Measurements from ENCODE around the gene GPR45. TPM values are rescaled to one million over a fixed set of nuclear protein-coding genes. Genes with fewer than 3 reads are reported as not detected.
"Not testable (repeated sequence)": the region's sequence is repeated elsewhere in the genome, so short reads cannot be mapped to it uniquely, and the experiment has no call there.

Gene GPR45, protein sequence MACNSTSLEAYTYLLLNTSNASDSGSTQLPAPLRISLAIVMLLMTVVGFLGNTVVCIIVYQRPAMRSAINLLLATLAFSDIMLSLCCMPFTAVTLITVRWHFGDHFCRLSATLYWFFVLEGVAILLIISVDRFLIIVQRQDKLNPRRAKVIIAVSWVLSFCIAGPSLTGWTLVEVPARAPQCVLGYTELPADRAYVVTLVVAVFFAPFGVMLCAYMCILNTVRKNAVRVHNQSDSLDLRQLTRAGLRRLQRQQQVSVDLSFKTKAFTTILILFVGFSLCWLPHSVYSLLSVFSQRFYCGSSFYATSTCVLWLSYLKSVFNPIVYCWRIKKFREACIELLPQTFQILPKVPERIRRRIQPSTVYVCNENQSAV
- polyA plus RNA-seq (ENCODE audit: insufficient read depth in 1 of 5, insufficient read length in 5 of 5, low replicate concordance in 1 of 5), result under 1 TPM in 3 of 5 donors, not detected in 2; 0.10 to 0.13 (median 0.12) TPM
- long read RNA-seq, donor 1, result 0 reads
- long read RNA-seq, donor 2, result 0 reads
- long read RNA-seq, donor 3, result 0 reads
- long read RNA-seq, donor 4, result 0 reads
- long read RNA-seq, donor 5, result 0 reads
- long read RNA-seq, donor 6, result 0 reads
- long read RNA-seq, donor 7, result 0 reads
- long read RNA-seq, donor 8, result 0 reads

DNA sequence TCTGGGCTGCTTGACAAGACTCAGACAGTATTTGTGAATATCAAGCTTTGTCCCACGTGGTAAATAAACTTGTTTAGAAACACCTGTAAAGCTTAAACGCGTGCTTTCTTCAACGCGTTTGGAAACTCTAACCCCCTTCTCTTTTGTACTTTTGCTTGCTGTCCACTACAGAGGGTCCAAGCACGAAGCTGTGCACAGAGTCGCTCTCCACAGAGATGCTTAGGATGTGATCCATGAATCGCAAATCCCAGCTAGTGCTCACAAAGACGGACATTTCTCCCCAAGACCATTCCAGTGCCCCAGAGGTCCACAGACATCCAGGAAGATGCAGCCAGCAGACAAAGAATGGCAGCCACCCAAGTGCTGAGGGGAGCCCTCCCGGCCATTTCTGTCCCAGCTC lies at the start of gene GPR45:
Gene GPR45 (plus strand): TSS at position 301 of the 400 bp plus-strand sequence. CDS start 116 bp downstream, outside the sequence.
- no peak for DNase-seq

DNA sequence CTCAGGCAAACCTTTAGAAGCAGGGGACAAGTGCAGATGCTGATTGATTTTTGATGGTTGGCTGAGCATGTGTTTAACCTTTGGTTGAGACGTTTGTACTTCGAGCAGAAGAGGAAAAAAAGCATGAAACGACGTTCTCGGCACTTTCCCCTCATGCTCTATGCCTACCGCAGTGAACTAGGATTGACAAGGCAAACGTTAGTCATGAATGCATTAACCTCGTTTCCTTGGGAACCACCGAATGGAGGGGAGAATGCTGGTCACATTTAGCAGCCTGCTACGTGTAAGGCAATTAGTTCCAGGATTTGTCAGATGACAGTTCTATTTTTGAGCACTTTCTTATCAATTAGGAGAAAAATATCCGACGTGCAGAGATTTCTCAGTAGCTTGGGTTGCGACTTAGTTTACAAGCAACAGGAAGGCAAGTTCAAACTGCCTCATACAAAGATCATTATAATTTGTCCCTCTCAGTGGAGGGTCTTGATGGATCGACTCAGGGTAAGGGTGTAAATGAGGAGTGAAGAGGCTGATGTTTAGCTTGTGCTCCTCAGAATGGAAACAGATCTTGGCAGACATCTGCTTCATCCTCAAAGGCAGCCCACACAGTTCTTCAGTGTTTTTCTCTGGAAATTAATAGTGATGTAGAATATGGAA lies 47.4 kb upstream of the GPR45 start:
- no peak for DNase-seq

GRCh38 chr2:105196651-105197050 lies 44.9 kb upstream of the GPR45 start:
- DNase-seq, result no peak

DNA sequence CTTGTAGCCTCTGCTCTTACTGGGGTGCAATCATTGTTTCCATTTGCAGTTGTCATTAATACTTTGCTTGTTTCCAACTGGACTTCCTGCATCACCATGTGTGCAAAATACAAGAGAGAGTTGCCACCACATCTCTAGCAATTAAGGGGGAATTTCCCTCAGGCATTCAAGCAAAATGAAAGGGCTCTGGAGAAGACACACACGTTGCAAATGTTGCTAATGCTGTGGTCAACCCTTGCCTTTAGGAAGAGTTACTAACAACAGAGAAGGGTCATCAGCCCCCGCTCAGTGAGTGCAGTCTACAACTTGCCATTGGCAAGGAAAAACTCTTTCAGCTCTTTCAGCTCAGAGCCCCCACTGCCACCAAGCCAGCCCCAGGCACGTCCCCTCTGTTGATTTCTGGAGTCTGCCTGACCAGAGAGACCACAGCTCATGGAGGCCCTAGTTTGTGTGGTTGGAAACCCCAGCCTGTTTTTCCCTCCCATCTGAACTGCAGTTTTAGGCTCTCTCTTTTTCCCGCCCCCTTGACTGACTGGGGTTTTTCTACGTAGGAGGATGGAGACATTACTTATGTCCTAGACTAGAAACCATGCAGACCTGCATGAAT lies 25.9 kb upstream of the GPR45 start:
- no peak for DNase-seq

DNA sequence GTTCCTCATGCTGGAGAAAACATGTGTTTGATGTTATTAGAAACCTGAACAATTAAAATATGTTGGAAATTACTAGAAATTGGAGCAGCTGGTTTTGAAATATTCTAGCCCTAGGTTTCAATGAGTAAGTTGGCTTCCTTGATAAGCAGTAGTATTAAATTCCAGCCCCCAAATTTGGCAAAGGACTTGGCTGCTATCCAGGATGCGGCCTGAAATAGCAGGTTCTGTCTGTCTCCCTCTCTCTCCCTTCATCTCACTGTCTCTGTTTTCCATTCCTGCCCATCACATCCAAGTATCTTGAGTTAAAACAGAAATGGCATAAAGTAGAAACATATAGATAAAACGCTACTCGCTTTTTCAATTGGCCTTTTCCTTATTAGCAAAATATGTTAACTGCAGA lies 20.9 kb upstream of the GPR45 start:
- DNase-seq, result no peak

DNA sequence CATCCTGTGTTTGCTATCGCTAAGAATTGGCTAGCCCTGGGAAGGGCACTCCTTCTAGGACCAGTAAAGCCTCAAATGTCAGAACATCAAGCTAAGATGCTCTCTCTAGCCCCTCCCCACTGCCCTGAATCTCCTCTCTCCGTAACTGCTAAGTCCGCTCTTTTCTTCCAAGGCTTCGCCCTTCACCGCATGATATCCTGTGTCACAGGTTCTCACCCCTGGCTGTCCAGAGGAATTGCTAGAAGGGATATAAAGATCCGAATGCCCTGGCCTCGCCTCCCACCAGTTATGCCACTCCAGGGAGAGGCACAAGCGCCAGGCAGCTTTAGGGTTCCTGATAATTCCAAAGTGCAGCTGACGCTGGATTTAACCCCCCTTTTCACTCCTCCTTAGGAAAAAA lies 17.1 kb upstream of the GPR45 start:
- DNase-seq, result no peak

DNA sequence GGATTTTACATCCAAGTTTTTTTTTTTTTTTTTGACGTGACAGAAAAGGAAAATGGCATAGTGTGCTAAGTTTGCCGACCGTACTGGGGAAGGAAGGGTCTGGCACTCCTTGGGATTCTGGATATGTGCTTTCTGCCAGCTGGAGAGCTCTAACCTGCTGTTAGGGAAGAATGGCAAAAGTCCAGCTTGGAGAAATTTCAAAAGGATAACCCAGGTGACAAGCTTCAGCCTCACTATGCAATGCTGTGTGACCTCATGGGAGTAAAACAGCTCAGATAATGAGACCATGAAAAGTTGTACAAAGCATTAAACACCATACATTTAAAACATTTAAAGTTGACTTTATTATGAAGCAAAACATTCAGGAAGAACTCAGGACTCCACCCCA lies 10.3 kb upstream of the GPR45 start:
- DNase-seq, result no peak

DNA sequence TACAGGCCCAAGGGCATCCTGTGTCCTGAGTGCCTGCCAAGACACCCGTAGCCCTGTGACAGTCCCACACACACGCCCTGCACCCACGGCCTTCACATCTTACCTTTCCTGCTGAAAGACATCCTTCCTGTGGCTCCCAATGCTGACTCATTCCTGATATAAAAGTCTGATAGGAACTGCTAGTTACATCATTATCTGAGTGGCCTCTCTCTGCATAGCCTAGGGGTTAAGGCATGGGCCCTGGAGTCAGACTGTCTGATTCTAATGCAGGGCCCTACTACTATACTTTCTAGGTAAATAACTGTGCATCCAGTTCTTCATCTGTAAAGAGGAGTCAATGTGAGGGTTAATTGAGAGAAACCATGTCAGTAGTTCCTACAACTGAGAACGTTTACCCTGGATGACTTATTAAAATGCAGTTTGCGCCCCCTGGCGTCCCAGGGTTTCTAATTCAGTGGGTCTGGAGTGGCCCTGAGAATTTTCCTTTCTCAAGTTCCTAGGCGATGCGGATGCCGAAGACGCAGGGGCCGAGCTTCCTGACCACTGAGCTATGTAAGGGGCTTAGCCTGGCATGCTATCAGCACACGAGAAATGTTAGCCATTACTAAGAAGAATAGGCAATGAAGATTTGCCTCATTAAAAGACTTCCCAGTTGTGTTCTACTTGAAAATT lies 6.0 kb upstream of the GPR45 start:
- DNase-seq, result peak; percentile 59 to 61

- no peak for DNase-seq
Observed at GRCh38 chr2:105236060-105236424, 5.5 kb upstream of the GPR45 start.

DNA sequence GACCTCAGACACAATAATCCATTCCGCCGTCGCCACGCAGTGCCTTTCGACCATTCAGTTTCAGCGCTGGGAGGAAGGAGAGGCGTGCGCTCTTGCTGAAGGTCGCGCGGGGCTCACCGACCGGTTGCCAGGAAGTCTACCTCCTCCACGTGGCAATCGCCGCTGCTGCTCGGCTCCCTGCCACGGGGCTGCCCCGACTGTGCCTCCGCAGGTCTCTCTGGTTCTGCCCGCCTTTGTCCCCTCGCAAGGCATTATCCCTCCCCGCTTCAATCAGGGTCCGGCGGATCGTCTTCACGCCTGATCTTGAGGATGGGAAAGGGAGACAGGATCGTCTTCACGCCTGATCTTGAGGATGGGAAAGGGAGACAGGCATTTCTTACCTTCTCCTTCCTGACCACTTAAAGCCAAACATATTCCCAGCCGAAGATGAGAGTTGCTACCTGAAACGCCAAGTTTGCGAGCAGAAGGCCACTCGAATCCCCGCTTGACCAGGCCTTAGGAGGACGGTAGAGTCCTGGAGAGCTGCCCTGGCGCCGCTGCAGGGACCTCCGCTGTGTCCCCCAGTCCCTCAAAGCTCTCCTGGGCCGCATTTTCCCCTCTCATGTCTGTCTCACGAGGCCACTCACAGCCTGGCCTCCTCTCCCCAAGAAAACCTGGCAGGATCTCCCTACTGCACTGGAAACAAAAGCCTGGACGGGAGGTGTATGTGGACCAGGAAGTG lies 4.3 kb upstream of the GPR45 start:
- DNase-seq, result no peak

- DNase-seq, result no peak
Observed at GRCh38 chr2:105238664-105239240, 2.8 kb upstream of the GPR45 start.

DNA sequence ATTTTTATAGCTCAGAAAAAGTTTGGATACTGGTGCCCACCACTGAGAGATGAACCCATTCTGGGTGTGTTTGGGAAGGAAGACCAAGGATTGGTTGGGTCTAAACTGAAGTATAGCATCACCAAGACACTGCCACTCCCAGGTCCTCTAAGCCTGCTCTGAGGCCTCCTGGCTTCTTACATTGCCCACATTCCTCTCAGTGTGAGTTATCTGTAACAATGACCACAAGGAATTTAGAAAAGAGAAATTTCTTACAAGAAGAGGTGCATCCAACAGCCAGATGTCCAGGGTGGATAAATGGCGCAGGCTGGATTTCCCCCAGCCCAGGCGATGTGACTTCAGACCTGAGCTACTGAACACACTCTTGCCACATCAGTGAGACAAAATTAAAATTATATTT lies 1.6 kb upstream of the GPR45 start:
- DNase-seq, result no peak

DNA sequence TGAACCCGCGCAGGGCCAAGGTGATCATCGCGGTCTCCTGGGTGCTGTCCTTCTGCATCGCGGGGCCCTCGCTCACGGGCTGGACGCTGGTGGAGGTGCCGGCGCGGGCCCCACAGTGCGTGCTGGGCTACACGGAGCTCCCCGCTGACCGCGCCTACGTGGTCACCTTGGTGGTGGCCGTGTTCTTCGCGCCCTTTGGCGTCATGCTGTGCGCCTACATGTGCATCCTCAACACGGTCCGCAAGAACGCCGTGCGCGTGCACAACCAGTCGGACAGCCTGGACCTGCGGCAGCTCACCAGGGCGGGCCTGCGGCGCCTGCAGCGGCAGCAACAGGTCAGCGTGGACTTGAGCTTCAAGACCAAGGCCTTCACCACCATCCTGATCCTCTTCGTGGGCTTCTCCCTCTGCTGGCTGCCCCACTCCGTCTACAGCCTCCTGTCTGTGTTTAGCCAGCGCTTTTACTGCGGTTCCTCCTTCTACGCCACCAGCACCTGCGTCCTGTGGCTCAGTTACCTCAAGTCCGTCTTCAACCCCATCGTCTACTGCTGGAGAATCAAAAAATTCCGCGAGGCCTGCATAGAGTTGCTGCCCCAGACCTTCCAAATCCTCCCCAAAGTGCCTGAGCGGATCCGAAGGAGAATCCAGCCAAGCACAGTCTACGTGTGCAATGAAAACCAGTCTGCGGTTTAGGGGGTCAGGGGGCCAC lies 897 bp downstream of the GPR45 start:
- no peak for DNase-seq

DNA sequence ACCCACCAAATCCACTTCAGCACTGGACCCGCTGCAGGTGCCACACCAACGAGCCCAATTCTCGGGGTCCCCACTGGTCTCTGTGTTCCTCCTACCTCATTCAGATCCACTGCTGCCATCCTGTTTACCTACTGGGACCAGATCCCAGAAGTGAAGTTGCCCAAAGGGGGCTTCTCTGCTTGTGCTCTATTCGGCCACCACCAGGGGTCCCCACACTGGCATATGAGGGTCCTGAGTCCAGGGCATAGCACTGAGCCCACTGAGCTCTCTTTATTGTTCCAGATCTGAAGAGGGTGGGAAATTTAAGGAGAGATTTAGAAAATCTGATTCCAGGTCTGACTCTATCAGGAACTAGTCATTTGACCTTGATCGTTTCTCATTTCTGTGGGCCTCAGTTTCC lies 2.4 kb downstream of the GPR45 start:
- DNase-seq, result no peak

- no peak for DNase-seq
Observed at GRCh38 chr2:105244451-105244850, 2.9 kb downstream of the GPR45 start.

- DNase-seq, result no peak
Observed at GRCh38 chr2:105248316-105249070, 7.0 kb downstream of the GPR45 start.

DNA sequence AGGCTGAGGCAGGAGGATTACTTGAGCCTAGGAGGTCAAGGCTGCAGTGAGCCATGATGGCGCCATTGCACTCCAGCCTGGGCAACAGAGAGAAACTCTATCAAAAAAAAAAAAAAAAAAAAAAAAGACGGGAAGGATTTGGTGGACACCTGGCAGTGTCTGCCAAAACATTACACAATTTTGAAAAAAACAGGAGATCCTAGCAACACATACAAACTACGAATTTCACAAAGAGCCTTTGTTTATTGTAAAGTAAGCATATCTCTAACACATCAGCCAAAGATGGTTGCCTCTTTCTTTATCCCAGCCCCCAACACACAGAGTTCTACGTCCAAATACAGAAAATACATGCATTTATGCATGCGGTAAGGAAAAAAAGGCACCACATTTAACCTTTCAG lies 7.6 kb downstream of the GPR45 start:
- no peak for DNase-seq

DNA sequence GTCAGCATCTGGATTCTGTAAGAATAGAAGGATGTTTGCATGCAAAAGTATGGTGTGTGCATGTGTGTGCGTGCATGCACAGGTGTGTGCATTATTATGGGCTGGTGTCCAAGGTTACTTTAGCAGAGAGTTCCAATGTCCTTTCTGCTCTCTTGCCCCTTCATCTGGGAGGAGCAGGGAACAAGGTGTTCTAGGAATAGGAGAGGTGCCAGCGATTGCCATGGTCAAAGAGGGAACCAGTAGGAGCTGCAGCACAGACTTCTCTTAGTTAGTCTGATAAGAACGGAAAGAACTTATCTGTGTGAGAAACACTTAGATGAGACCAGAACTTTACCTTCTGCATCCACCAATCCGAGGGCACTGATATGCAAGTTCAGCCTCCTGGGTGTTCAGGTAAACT lies 8.3 kb downstream of the GPR45 start:
- DNase-seq, result no peak

GRCh38 chr2:105251016-105251648 lies 9.6 kb downstream of the GPR45 start:
- DNase-seq, result not testable (repeated sequence)
